ENCODE data around the gene SMC1A.
"Not testable (repeated sequence)": the region's sequence is repeated elsewhere in the genome, so short reads cannot be mapped to it uniquely, and the experiment has no call there.

- TF ChIP-seq CTCF, POLR2A (IDR thresholded peaks at IDR 0.05): not testable (repeated sequence)
These were observed 2.1 kb downstream of the SMC1A start for GRCh38 chrX:53420351-53420750.
